CD4-positive, alpha-beta T cell treated with Interleukin-15 for 1 hour (primary cell): Measurements from ENCODE around the gene YEATS4.

Experiments used
- DNase-seq: peaks from one replicate; pipeline ENCODE4 v3.0.0-alpha.2; 2020

Gene YEATS4

DNA sequence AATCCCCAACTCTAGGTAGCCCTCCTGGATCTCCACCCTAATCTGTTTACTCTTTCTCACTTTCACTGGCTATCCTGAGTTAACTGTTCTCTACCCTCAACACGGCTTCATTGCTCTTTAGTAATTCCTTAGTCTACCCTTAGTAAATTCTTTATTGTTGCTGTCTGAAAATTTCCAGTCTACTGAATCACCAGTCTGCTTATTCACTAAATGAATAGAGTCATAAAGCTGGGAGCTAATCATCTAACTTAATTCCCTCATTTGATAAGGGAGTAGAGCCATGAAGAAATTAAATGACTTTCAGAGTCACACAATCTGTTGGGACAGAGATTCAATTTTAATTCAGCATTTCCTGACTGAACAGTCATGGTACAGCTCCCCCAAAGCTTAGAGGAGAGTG is 36.5 kb downstream of the YEATS4 start:
- no peak for DNase-seq

DNA sequence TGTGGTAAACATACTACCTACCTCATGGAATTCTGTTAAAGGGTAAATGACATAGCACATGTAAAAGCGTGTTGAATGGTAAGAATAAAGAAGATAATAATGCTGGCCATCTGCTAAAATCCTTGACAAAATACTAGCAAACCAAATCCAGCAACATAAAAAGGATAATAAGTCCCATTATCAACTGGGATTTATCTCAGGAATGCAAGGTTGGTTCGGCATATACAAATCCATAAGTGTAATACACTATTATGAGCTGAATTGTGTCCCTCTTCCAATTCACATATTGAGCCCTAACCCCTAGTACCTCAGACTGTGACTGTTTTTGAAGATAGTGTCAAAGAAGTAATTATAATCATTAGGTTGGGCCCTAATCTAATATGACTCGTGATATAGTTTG is 37.4 kb downstream of the YEATS4 start:
- no peak for DNase-seq

DNA sequence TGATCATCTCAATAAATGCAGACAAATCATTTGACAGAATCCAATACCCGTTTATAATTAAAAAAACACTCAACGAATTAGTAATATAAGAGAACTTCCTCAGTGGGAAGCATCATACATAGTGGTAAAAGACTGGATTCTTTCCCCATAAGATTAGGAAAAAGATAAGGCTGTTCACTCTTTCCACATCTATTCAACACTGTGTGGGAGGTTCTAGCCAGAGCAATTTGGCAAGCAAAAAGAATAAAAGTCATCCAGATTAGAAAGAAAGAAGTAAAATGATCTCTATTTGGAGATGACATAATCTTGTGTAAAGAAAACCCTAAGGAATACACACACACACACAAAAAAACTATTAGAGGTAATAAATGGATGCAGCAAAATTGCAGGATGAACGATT is 38.4 kb downstream of the YEATS4 start:
- no peak for DNase-seq

DNA sequence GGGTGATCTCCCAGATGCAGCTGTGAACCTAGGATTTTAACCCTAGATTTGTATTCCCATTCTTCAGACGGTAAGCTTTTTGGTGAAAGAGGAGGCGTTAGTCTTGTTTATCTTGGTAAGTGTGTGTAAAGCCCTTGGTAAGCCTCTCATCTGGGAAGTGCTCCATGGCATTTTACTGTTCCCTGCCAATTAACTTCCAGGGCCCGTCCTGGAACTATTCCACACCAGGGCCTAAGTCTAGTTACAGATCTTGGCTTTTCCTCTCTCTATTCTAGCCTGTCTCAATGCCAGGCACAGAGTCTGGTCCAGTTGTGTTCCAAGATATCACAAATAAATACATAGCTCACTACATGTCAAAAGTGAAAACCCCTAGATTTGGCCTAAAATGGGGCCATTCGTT is 42.4 kb downstream of the YEATS4 start:
- no peak for DNase-seq

DNA sequence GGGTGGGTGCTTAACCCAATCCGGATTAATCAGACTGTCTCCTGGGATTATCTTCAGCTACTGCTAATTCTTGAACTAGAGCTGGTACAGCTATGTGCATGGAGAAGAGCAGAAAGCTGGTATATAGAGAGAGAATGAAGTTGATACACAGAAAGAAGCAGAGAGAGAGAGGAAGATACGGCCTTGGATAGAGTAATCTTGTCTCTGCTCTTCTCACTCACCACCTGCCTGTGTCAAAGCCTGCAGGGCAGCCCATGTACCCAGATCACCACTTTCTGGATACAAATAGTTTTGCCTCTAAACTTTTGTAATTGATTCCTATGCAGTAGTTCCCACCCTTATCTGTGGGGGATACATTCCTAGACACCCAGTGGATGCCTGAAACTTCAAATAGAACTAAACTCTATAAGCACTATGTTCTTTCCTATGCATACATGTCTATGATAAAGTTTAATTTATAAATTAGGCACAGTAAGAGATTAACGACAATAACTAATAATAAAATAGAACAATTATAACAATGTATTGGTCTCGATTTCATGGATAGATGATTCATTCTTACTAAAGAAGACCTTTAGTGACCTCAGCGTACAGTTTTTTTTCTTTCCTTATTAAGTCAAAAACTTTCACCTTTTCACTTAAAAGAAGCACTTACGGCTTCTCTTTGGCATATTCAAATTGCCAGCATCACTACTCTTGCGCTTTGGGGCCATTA is 45.5 kb downstream of the YEATS4 start:
- no peak for DNase-seq

DNA sequence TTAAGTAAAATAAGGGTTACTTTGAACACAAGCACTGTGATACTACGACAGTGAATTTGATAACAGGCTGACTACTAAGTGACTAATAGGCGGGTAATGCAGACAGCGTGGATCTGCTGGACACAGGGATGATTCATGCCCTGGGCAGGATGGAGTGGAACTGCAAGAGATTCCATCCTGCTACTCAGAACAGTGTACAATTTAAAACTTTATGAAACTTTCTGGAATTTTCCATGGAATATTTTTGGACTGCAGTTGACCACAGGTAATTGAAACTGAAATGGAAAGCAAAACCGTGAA is 46.0 kb downstream of the YEATS4 start:
- no peak for DNase-seq

DNA sequence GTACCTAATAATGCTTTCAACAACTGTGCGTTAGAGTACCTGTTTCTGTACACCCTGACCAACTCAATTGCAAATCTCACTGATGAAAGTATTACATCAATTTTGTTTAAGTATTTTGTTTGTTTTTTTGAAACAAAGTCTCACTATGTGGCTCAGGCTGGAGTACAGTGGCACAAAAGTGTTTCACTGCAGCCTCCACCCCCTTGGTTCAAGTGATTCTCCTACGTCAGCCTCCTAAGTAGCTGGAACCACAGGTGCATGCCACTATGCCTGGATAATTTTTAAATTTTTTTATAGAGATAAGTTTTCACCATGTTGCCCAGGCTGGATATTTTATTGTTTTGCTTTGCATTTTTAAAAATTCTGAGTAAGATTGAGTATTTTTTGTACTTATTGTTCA is 46.7 kb downstream of the YEATS4 start:
- DNase-seq = no peak

DNA sequence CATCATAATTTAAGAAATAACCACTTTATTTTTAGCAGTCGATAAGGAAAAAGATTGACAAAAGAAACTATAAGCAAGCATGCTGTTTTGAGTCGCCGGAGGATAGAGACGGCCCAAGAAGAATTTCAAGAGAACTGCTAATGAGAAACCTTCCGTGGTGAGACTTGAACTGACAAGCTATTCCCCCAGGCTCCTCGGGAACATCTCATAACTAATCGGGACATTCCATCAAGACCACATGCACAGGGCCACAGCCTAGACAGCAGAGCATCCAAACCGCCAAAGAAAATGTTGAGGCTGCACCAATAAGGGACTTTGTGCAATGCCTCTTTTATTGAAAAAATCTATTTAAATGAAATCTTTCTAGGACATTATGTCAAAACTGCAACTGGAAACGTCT is 51.0 kb downstream of the YEATS4 start:
- no peak for DNase-seq

DNA sequence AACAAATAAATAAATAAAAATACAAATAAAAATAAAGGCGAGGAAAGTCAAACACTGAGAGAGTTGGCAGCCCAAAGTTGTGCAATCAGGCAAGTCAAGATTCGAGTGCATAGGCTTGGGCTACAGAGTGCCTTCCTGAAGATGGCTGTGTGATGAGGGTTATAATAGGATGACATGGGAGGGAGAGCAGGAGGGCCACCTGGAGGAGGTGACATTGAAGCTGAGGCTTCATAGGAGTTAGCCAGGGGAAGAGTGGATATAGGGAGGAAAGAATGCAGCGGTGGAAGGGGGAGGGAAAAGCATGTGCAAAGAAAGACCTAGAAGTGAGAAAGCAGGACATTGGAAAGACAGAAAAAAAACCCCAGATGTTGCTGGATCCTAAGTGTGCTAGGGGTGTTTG is 53.1 kb downstream of the YEATS4 start:
- DNase-seq = no peak

DNA sequence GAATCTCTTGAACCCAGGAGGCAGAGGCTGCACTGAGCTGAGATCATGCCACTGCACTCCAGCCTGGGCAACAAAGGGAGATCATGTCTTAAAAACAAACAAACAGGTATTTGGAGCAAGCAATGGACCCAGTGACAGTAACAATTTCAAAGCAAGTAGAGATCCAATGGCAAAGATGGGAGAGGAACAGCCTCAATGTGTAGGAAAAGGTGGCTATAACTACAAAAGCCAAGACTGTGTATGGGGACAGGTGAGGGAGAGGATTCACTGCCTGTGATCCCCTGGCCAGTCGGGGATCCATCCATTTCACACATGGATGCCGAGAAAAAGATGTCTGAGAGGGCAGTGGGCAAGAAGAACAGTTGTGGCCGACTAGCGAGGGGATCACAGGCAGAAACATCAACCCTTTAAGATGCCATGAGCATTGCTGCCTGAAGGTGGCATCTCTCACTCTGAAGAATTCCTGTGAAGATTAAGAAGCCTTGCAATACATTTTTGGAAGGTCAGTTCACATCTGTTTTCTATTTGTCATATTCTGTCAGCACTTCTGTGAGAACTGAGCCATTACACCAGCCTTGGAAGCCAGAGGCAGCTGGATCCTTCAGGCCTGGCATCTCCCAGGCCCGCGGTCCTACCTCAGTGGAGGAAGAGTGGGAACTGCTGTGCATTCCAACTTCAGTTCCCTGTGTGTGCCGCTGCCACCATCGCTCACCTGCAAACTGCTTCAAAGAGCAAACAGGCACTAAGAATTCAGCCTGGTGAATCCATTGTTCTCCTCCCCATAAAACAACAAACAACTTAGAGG is 56.1 kb downstream of the YEATS4 start:
- DNase-seq = no peak

DNA sequence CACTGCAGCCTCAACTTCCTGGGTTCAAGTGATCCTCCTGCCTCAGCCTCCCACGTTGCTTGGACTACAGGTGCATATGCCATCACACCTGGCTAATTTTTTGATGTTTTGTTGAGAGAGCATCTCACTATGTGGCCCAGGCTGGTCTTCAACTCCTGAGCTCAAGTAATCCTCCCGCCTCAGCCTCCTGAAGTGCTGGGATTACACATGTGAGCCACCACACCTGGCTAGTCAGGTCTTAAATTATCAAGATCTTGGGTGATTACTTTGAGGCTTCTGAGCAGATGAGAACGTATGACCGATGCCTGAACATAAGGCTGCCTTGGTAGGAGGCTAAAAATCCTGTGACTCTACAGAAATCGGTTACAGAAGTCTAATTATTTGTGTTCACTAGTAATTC is 57.7 kb downstream of the YEATS4 start:
- DNase-seq = no peak

DNA sequence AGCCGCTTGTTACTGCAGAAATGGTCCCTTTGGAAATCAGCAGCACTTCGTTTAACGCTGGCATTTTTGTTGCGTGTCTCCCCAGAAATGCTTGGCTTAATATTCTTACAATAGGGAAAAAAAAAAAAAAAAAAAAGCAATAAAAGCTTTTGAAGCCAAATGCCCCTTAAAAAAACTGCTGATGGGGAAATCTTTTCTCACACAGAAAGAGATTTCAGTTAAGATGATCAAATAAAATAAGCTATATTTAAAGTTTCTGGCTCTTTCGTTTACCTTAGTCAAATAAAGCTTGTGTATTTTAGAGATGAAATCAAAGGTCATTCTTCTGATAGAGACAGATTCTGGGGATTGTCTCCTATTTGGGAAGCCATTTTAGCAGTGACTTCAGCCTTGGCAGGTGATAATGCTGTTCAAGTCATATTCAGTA is 58.2 kb downstream of the YEATS4 start:
- DNase-seq = no peak

DNA sequence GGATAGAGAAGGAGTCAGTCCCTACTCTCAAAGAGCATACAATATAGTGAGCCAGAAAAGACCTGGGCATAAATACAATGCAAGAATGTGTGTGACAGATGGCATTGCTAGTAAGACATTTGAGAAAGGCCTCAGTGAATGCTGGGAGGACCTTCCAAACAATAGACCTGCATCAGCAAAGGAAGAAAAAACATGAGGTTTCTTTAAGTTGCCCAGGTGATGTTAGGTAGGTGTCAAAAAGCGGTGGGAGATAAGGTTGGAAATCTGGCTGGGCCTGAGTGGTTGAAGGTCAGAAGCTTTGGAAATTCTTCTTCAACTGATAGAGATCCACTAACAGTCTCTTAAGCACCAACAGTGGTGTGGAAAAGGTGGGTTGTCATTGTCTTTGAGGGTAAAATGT is 60.2 kb downstream of the YEATS4 start:
- DNase-seq = no peak

DNA sequence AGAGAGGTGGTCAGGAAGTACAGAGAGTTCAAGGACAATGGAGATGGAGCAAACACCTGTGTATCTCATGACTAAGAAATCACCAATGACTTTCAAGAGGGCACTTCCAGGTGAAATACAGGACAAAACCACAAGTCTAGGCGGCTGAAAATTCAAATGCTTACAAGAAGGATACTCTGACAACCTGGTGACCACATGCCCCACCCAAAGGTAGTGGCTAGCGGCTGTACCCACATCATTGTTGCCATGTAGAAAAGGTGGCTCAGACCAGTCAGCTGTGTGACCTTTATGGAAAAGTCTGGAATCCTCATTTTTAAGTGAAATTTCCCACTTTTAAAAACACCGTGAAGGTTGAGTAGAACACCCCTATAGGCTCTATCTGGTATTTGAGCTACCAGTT is 62.0 kb downstream of the YEATS4 start:
- DNase-seq = no peak

DNA sequence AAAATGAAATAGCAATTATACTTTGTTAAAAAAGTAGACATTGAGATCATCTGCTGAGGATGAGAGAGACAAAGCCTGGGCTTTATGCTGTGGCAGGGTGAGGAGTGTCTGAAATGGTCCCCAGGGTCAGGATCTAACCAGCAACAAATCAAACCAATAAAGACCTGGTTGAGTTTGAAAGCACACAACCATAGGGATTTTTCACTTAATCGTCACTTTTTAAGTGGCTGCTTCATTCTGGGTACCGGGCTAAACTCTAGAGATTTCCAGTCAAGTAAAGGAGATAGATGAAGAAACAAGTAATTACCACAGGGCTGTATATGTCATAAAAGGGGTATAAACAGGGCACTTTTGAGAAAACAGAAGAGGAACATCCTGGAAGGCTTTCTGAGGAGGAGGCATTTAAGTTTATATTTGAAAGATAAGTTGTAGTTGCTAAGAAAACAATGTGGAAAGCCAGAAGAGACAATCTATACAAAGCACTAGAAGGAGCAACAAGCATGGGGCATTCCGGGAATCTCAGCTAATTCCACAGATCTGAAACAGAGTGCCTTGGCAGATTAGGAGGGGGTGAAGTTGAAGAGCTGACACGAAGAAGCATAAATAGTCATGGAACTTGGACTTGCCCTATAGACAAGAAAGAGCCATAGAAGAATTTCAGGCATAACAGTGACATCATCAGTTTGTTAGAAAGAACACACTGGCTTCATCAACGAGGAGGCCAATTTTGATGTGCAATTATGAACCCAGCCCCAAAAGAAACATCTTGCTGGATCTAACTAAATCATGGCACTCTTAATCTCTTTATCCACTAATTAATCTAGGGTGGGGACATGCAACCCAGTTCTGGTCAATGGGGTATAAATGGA is 63.7 kb downstream of the YEATS4 start:
- DNase-seq = no peak

DNA sequence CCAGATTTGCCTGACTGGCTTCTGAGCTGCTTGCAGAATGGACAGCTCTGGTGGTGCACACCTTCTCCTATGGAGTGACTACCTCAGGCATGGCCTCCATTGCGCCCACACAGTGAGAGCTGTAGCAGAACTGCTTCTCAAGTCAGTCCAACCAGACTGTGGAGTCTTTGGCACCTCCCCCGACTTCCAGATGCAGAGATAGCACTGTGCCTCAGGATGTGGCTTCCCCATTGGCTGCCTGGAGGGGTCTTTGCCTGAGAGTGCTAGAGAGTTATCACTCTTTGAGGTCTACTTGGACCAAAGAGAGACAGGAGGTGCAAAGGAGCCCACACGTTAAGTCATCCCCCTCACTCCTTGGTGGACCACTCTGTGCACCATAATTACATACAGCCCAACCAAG is 65.9 kb downstream of the YEATS4 start:
- no peak for DNase-seq

DNA sequence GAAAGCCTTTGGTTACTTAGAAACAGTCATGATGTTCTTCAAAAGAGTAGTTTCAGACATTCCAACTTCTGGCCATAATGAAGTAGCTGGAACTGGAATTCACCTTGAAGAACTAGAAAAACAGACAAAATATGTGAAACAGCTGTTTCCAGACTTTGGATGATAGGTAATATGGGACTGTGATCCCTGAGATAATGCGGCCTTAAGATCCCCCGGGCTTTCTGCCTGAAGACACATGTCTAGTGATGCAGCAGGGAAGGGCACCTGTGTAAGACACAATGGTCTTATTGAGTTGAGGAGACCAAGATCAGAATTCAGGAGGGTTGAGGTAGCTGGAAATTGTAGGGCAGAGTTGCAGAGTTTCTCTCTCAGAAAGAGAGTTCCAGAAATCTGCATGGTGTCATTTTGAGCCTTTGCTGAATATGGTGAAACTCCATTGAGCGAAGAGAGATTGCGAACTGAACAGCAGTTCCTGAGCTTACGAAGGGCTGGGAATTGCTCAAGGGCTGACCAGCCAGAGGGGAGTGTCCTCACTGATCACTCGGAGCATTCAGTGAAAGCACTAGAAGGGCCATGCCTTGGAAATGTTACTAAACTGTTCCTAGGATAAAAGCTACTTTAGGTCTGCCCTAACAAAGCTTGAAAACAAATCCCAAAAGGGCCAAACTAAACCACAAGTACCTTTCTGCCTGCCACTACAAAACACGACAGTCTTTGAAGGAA is 69.0 kb downstream of the YEATS4 start:
- DNase-seq = no peak

DNA sequence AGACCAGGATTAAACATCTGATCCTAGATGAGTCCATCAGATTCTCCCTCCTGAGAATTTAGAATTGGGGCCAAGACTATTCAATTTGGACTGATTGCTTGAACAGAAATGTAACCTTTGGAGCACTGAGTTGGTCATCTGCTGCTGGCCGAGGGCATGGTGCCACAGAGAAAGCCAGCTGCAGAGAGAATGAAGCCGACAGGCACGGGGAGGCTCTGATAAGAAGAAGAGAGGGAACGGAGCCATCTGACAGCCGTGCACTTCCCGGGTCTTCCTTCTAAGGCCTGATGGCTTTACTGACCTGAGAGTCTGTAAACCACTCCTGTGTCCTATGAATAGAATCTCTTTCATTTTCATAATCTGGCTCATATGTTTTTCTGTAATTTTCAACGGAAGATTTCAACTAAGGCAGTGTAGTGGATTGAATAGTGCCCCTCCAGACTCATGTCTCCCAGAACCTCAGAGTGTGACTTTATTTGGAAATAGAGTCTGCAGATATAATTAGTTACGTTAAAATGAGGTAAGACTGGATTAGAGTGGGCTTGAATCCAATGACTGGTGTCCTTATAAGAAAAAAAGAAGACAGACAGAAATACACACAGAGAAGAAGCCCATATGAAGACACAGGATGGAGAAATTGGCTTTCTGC is 71.5 kb downstream of the YEATS4 start:
- no peak for DNase-seq

DNA sequence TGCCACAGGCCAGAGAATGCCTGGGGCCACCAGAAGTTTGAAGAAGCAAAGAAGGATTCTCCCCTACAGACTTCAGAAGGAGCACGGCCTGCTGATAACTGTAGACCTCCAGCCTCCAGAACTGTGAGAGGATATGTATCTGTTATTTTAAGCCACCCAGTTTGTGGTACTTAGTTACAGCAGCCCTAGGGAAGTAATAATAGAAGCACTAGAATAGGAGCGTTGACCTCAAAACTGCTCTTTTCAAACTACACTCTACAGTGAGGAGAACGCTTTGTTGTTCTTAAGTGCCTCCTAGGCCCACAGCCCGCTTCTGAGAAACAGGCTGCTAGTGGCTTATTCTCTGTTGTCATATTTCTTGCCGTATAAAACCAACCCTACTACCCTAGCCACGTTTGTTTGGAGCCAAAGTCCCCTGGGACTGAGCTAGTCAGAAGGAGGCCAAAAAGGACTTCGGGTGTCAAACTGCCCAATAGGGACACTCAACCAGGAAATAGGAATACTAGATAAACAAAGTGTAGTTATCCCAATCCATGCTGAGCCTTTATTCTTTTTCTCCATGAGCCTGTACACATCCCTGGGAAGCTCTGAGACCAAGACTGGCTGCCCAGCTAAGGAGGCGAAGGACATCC is 72.2 kb downstream of the YEATS4 start:
- DNase-seq = no peak

DNA sequence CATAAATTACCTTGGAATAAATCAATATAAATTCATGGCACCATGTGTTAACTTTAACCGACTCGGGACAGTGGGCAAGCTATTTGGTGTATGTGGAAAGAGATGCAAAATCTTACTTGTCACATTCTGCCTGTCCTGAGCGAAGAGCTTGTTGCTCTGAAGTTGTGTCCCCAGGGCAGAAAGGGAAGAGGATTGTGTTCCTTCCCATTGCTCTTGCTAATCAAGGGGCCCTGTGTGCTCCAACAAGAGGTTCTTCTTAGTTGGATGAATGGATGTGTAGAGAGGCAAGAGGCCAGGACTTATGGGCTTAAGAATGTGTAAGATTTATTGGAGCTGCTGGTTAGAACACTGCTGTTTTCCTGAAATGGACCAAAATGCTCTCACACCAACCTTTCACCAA is 74.1 kb downstream of the YEATS4 start:
- no peak for DNase-seq

DNA sequence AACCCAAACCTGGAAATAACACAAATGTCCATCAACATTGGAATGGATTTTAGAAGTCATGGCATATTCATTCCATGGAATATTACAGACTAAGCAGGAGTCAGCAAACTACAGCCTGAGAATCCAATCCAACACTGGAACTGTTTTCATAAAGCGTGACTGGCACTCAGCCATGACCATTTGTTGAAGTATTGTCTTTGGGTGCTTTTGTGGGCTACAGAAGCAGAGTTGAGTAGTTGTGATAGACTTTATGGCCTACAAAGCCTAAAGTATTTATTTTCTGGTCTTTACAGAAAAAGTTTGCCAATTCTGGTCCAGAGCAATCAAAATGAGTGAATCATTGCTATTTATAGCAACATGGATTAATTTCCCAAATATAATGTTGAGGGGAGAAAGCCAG is 76.1 kb downstream of the YEATS4 start:
- no peak for DNase-seq

DNA sequence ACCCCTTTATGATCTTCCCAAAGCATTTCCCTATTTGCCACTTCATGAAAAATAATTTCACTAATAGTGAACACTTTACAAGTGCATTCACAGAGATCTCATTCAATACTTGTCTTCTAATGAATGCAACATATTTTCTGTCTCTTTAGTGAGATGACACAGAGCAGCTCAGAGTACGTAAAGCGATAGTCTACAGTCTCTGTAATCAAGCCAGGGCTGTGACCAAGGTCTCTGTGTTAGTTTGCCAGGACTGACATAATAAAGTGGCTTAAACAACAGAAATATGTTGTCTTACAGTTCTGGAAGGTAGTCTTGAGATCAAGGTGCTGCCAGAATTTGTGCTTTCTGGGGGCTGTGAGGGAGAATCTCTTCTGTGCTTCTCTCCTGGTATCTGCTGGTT is 77.5 kb downstream of the YEATS4 start:
- DNase-seq = no peak
